Measurements from ENCODE around the gene MAGT1.
"Not testable (repeated sequence)": the region's sequence is repeated elsewhere in the genome, so short reads cannot be mapped to it uniquely, and the experiment has no call there.

MAGT1 gene

GRCh38 chrX:77935886-77936285 is 40.7 kb upstream of the MAGT1 start:
- TF ChIP-seq CTCF (IDR thresholded peaks at IDR 0.05) = no peak
- H3K4me1 ChIP-seq = no peaks in the 10 kb centered on the region
- no peak overlapping the region for H3K9ac ChIP-seq
- no peak overlapping the region for H3K4me2 ChIP-seq (ENCODE audit: low read length)
- H3K36me3 ChIP-seq (ENCODE audit: control insufficient read depth, insufficient read depth, low read length) = no peaks in the 10 kb centered on the region
- H3K4me3 ChIP-seq (ENCODE audit: low read depth, low read length) = no peak overlapping the region
- no peaks in the 10 kb centered on the region for H3K27me3 ChIP-seq (ENCODE audit: control insufficient read depth, insufficient read depth, low read length)
- H3K9me3 ChIP-seq (ENCODE audit: control insufficient read depth, low read length) = no peaks in the 10 kb centered on the region
- no peak overlapping the region for H3K27ac ChIP-seq
- H3K79me2 ChIP-seq = no peaks in the 10 kb centered on the region
- H2AFZ ChIP-seq = no peak overlapping the region

GRCh38 chrX:77930581-77930980 is 35.3 kb upstream of the MAGT1 start:
- no peaks in the 10 kb centered on the region for H3K9me3 ChIP-seq (ENCODE audit: control insufficient read depth, low read length)
- TF ChIP-seq CTCF (IDR thresholded peaks at IDR 0.05) = no peak
- no peak overlapping the region for H3K4me2 ChIP-seq (ENCODE audit: low read length)
- H3K9ac ChIP-seq = no peak overlapping the region
- H3K36me3 ChIP-seq (ENCODE audit: control insufficient read depth, insufficient read depth, low read length) = no peaks in the 10 kb centered on the region
- H3K4me3 ChIP-seq (ENCODE audit: low read depth, low read length) = no peak overlapping the region
- H3K4me1 ChIP-seq = no peaks in the 10 kb centered on the region
- H3K27ac ChIP-seq = no peak overlapping the region
- no peaks in the 10 kb centered on the region for H3K27me3 ChIP-seq (ENCODE audit: control insufficient read depth, insufficient read depth, low read length)
- no peak overlapping the region for H2AFZ ChIP-seq
- H3K79me2 ChIP-seq = no peaks in the 10 kb centered on the region

- TF ChIP-seq CTCF (IDR thresholded peaks at IDR 0.05) = no peak
- Histone ChIP-seq H3K36me3 (ENCODE audit: control insufficient read depth, insufficient read depth, low read length) (no peaks in the 10 kb centered on the region), H3K4me1 (no peaks in the 10 kb centered on the region), H2AFZ (no peak overlapping the region), H3K9me3 (ENCODE audit: control insufficient read depth, low read length) (no peaks in the 10 kb centered on the region), H3K27me3 (ENCODE audit: control insufficient read depth, insufficient read depth, low read length) (no peaks in the 10 kb centered on the region), H3K9ac (no peak overlapping the region), H3K79me2 (peaks cover 2% of the 10 kb centered on the region), H3K4me3 (ENCODE audit: low read depth, low read length) (no peak overlapping the region), H3K4me2 (ENCODE audit: low read length) (no peak overlapping the region), H3K27ac (no peak overlapping the region)
Measured at GRCh38 chrX:77925764-77926163, 30.5 kb upstream of the MAGT1 start.

- no peak overlapping the region for H3K4me2 ChIP-seq (ENCODE audit: low read length)
- H3K27me3 ChIP-seq (ENCODE audit: control insufficient read depth, insufficient read depth, low read length) = no peaks in the 10 kb centered on the region
- H3K4me3 ChIP-seq (ENCODE audit: low read depth, low read length) = no peak overlapping the region
- H3K4me1 ChIP-seq = no peaks in the 10 kb centered on the region
- H3K9me3 ChIP-seq (ENCODE audit: control insufficient read depth, low read length) = no peaks in the 10 kb centered on the region
- no peak for TF ChIP-seq CTCF (IDR thresholded peaks at IDR 0.05)
- H2AFZ ChIP-seq = no peak overlapping the region
- peaks cover 4% of the 10 kb centered on the region for H3K79me2 ChIP-seq
- no peaks in the 10 kb centered on the region for H3K36me3 ChIP-seq (ENCODE audit: control insufficient read depth, insufficient read depth, low read length)
- H3K27ac ChIP-seq = no peak overlapping the region
- no peak overlapping the region for H3K9ac ChIP-seq
Measured at GRCh38 chrX:77924320-77924859, 29.2 kb upstream of the MAGT1 start.

GRCh38 chrX:77922787-77923186 is 27.6 kb upstream of the MAGT1 start:
- no peaks in the 10 kb centered on the region for H3K27me3 ChIP-seq (ENCODE audit: control insufficient read depth, insufficient read depth, low read length)
- H2AFZ ChIP-seq = no peak overlapping the region
- no peak for TF ChIP-seq CTCF (IDR thresholded peaks at IDR 0.05)

GRCh38 chrX:77919370-77919769 is 24.1 kb upstream of the MAGT1 start:
- not testable (repeated sequence) for H3K79me2 ChIP-seq; H3K36me3 ChIP-seq (ENCODE audit: control insufficient read depth, insufficient read depth, low read length); H3K27me3 ChIP-seq (ENCODE audit: control insufficient read depth, insufficient read depth, low read length); H3K4me3 ChIP-seq (ENCODE audit: low read depth, low read length); H3K4me1 ChIP-seq; H3K4me2 ChIP-seq (ENCODE audit: low read length); H3K9ac ChIP-seq; H3K27ac ChIP-seq; H3K9me3 ChIP-seq (ENCODE audit: control insufficient read depth, low read length); H2AFZ ChIP-seq

More at GRCh38 chrX:77922787-77923186, 27.6 kb upstream of the MAGT1 start:
- no peak overlapping the region for H3K4me2 ChIP-seq (ENCODE audit: low read length)
- H3K79me2 ChIP-seq = peaks cover 4% of the 10 kb centered on the region
- no peak overlapping the region for H3K4me3 ChIP-seq (ENCODE audit: low read depth, low read length)
- no peaks in the 10 kb centered on the region for H3K9me3 ChIP-seq (ENCODE audit: control insufficient read depth, low read length)
- H3K9ac ChIP-seq = no peak overlapping the region
- no peak overlapping the region for H3K27ac ChIP-seq
- no peaks in the 10 kb centered on the region for H3K4me1 ChIP-seq
- no peaks in the 10 kb centered on the region for H3K36me3 ChIP-seq (ENCODE audit: control insufficient read depth, insufficient read depth, low read length)
